NK-92 treated with Interleukin-12 subunit alpha and Interleukin-12 subunit beta, amount 100 ng/mL, for 24 hours (cell line): ENCODE results near the gene PP2D1.
A peak's percentile ranks its signal among the peaks of the same experiment; 100 is the strongest.
"Not testable (repeated sequence)": the region's sequence is repeated elsewhere in the genome, so short reads cannot be mapped to it uniquely, and the experiment has no call there.

Experiments
- DNase-seq: peaks from one replicate; lab custom pipeline; 2025; lab: John Stamatoyannopoulos, UW

PP2D1 gene

DNA sequence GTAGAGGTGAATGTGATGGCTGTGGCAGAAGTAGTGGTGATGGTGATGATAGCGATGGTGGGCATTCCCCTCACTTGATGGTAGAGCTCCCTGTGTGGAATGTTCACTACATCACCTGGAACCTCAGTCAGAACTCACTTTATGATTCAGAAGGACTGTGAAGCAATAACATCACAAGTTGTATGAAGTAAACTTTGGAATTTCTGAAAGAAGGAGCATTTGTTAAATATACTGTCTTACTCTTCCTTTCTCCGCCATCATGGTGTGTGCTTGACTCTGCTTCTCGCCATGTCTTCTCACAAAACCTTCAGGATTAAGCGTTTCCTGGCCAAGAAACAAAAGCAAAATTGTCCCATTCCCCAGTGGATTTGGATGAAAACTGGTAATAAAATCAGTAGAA lies at the start of gene PP2D1:
Gene PP2D1, minus strand, starts transcription at position 101 of the 400 bp plus-strand sequence. CDS start 192 bp downstream, outside the sequence.
- no peak for DNase-seq

GRCh38 chr3:20060974-20061685 lies 49.1 kb upstream of the PP2D1 start:
- no peak for DNase-seq

DNA sequence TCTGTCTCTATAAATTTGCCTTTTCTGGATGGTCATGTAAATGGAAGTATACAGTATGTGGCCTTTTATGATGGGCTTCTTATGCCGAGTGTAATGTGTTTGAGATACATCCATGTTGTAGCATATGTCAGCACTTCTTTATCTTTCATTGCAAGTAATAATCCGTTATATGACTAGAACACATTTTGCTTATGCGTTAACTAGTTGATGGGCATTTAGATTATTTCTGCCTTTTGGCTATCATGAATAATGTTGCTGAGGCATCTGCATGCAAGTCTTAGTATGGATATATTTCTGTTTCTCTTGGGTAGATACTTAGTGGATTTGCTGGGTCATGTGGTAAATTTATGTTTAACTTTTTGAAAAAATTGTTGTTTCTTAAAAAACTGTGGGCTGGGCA lies 47.9 kb upstream of the PP2D1 start:
- DNase-seq, result no peak

GRCh38 chr3:20057612-20058180 lies 45.6 kb upstream of the PP2D1 start:
- no peak for DNase-seq

GRCh38 chr3:20056725-20057611 lies 44.9 kb upstream of the PP2D1 start:
- DNase-seq, result no peak

- no peak for DNase-seq
Measured at GRCh38 chr3:20055842-20056241, 43.8 kb upstream of the PP2D1 start.

DNA sequence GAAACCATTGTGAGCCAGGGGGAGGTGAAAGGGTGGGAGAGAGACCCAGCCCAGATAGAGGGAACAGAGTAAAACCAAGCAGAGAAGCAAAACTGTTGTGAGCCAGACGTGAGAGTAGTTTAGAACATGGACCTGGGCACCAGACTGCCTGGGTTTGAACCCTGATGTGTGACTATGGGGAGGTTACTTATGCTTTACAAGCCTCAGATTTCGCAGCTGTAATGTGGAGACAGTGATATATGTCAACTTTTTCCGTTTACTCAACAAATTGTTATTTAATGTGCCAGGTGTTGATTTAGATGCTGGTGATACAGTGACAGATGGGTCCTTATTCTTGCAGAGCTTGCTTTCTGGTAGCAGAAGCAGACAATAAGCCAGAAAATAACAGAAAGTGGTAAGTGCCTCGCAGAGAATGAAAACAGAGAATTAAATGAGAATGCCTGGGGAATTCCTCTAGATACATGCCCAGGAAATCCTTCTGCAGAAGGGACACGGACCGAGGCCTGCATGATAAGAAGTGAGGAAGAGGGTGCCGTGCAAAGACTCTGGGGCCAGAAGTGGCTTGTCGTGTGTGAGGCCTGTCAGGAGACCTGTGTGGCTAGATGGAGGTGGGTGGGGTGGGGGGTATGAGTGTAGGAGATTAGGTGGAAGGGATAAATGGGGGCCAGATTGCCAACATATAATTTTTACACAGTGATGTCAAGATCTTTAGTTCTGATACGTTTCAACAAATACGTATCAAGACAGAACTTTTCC lies 43.1 kb upstream of the PP2D1 start:
- peak; percentile 50 for DNase-seq

DNA sequence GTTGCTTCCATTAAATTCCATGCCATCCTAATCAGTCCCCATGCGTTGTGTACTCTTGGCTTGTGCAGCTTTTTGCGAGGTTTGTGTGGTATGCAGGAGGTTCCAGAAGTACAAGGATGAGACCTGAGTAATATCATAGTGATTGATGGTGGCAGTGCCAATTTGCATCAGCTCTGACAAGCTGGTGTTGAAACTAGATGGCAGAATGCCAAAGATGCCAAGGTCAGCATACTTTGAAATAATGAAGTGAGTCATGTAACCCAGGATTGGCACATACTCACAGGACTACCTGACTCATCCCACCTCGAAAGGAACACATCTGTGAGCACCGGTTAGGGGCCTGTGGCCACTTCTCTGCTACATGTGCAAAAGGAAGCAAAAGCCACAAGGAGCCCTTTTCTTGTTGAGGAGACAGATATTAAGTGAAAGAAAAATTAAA lies 42.5 kb upstream of the PP2D1 start:
- DNase-seq, result peak; percentile 68

DNA sequence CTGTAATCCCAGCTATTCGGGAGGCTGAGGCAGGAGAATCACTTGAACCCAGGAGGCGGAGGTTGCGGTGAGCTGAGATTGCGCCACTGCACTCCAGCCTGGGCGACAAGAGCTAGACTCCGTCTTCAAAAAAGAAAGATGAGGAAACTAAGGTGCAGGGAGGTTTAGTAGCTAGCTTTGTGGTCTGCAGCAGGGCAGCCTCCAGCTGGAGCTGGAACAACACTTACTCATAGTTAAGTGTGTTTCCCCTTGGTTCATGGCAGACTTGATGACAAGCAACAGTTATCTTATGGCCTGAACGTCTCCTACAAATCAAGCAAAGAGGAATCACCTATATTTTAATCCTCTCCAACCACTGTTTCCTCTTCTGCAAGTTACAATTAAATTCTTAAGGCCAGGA lies 40.8 kb upstream of the PP2D1 start:
- DNase-seq, result no peak

DNA sequence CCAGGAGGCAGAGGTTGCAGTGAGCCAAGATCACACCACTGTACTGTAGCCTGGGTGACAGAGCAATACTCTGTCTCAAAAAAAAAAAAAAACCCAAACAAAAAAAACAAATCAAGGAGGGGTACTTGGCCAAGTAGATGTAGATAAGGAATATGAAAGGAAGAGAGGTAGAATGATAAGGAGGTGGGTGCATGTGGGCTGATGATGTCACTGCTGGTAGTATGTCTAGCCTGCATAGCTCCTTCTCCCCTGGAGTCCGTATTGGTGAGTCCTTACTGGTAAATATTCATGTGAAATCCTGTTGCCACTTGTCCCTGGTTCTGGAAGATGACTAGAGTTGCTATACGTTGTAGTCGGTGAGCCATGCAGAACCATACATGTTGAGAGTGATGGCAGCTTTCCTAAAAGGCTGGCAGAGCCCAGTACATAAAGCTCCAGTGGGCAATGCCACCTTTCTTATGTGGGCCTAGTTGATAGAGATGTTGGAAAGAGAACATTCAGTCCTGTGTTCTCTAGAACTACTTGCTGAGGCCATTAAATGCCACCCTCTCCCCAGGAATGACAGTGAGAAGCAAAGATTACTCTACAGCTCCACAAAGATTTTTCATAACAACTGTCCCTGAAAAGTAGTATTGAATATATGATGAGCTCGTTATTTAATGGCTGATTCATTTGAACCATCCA lies 39.2 kb upstream of the PP2D1 start:
- DNase-seq, result no peak

DNA sequence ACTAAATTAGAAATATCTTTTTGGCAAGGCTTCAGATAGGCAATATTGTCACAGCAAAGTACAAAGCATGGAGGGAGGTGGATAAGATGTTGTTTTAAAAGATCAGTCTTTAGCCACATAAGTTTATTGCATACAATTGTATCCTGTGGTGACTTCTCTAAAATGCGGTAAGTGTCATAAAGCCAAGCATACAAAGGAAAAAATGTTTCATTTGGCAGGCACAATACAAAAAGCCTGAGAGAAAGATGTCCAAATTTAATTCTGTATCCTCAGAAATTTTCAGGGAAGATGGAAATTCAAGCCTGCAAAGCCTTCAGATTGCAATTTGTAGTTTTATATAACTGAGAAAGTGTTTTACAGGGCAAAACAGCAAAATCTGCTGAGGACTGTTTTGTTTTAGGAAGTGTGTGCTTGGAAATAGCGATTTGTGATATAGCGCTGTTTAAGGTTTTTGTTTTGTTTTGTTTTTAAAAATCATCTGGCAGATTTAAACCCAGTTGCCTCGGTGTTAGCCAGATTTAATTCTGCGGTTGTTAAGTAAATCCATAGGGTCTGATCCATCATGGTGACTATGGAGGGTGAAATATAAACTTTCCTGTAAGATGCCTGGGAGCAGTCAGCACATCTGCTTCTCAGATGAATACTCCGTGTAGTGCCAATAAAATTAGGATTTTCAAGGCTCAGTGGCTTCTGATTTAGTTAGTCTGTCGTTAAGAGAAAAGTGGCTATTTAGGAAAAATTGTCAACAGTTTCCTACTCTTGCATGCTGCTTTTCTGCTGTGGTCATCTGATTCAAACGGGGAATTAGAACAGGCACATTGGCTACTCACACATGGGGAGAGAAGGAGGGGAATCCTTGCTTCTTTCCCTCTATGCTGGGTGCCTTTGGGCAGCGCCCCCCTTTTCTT lies 36.2 kb upstream of the PP2D1 start:
- no peak for DNase-seq

DNA sequence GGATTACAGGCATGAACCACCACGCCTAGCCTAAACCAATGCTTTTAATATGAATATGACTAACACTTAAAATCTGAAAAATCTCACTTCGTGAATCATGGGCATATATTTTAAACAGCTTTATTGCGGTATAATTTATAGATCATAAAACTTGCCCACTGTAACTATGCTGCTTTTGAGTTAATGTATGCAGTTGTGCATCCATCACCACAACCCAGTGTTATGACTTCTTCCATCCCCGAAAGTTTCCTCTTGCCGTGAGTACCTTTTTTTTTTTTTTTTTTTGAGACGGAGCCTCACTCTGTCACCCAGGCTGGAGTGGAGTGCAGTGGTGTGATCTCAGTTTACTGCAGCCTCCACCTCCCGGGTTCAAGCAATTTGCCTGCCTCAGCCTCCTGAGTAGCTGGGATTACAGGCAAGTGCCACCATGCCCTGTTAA lies 35.3 kb upstream of the PP2D1 start:
- no peak for DNase-seq

GRCh38 chr3:20046556-20046955 lies 34.5 kb upstream of the PP2D1 start:
- DNase-seq, result no peak

- DNase-seq, result not testable (repeated sequence)
Measured at GRCh38 chr3:20045141-20045540, 33.1 kb upstream of the PP2D1 start.

- no peak for DNase-seq
Measured at GRCh38 chr3:20043825-20044224, 31.8 kb upstream of the PP2D1 start.

GRCh38 chr3:20043396-20043795 lies 31.3 kb upstream of the PP2D1 start:
- peak; percentile 26 for DNase-seq

DNA sequence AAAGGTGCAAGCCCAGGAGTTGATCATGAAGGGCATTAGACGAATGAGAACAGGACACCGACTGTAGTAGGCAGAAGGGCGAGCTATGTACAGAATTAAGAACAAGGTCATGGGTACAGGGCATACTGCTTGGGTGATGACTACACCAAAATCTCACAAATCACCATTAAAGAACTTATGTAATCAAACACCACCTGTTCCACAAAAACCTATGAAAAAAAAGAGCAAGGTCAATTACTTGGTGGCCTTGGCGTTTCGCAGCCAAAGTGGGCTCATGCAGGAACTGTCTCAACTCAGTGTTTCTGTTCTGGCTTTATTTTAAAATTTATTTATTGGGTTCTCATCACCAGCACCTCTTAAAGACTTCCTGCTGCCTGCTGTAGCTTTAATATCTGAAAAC lies 30.3 kb upstream of the PP2D1 start:
- DNase-seq, result no peak

DNA sequence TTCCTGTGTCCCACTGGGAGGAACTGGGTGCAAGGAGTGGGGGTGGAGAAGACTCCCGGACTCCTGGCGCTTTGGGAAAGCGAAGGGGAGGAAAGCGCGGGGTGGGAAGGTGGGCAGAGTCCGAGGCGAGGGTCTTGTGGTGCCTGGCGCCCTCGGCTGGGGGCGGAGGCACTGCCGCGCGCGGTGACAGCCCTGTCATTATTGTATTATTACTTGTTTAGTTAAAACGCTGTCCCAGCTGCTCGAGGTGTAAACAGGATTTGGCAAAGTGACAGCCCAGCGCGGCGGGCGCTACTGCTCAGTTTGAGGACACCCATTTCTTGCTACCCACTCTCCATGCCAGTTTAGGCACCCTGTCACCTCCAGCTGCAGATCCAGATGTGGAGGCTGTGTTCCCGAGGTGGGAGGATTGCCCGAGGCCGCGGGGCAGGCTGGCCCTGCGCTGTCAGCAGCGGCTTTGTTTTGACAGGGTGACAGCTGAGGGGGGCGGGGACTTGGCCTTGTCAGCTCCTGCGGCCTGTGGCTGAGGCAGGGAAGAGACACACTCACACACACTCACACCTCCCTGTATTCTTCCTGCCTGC lies 29.2 kb upstream of the PP2D1 start:
- peak; percentile 66 for DNase-seq

- peak; percentile 71 for DNase-seq
Measured at GRCh38 chr3:20040548-20041196, 28.6 kb upstream of the PP2D1 start.
